Panc1 (cell line): ENCODE results near the gene WNT7B. TPM values are rescaled to one million over a fixed set of nuclear protein-coding genes. Genes with fewer than 3 reads are reported as not detected.

Source experiments
- ATAC-seq: fragments of 200-7000 bp; cut with Tn5 transposase; 2 replicates; pipeline ENCODE4 v1.9.1; 2020; ENCODE audit warnings: mild to moderate bottlenecking, moderate library complexity
- Bru-seq: library from RNA; stranded (reverse); fragments of 400-500 nt; gene quantifications from one replicate; lab custom pipeline; 2021; lab: Mats Ljungman, UMichigan
- BruChase-seq, 2 experiments: library from RNA; stranded (reverse); fragments of 400-500 nt; gene quantifications; one replicate each; lab custom pipeline; 2021; lab: Mats Ljungman, UMichigan
- BruUV-seq: library from RNA; stranded (reverse); fragments of 400-500 nt; replicated peaks from 2 replicates; lab custom pipeline; 2021; lab: Mats Ljungman, UMichigan
- CTCF ChIA-PET: fragments of 300-600 bp; sonication (Branson Sonifier 250); formaldehyde crosslinking; loops from one replicate; lab custom pipeline; 2022; ENCODE audit warnings: antibody characterized with exemption; lab: Charles Lee
- POLR2A ChIA-PET: fragments of 300-600 bp; sonication (Branson Sonifier 250); formaldehyde crosslinking; loops from one replicate; lab custom pipeline; 2022; ENCODE audit warnings: antibody characterized with exemption; lab: Charles Lee
- DNase-seq: peaks from one replicate; pipeline ENCODE4 v3.0.0-alpha.2; 2010; ENCODE audit warnings: low read depth, low spot score
- H3K27ac ChIP-seq: 2 replicates; pipeline ENCODE4 v1.5.1; 2011; ENCODE audit warnings: mild to moderate bottlenecking, low read length, inconsistent platforms
- H3K27me3 ChIP-seq: fragments of 200-500 bp; sonication (Bioruptor generic); 2 replicates; pipeline ENCODE4 v1.6.0; 2014; ENCODE audit warnings: low read length, inconsistent platforms; ENCODE audit not compliant: control insufficient read depth, insufficient read depth
- H3K36me3 ChIP-seq: fragments of 200-500 bp; sonication (Bioruptor generic); 2 replicates; pipeline ENCODE4 v1.5.1; 2014; ENCODE audit warnings: inconsistent platforms, mild to moderate bottlenecking, low read length, moderate library complexity; ENCODE audit not compliant: control insufficient read depth, insufficient read depth
- H3K4me1 ChIP-seq: 2 replicates; pipeline ENCODE4 v1.5.1; 2011; ENCODE audit warnings: inconsistent platforms, mild to moderate bottlenecking, low read length, moderate library complexity; ENCODE audit not compliant: control insufficient read depth, insufficient read depth
- H3K4me3 ChIP-seq, 2 experiments: 2 replicates each; pipeline ENCODE4 v1.5.1; 2011 to 2012; ENCODE audit warnings: low read depth in 2 of 2, low read length in 2 of 2, mild to moderate bottlenecking in 2 of 2, inconsistent platforms in 1 of 2, moderate library complexity in 1 of 2
- H3K9me3 ChIP-seq: fragments of 200-500 bp; sonication (Bioruptor generic); 2 replicates; pipeline ENCODE4 v1.5.1; 2014; ENCODE audit warnings: low read depth, mild to moderate bottlenecking, inconsistent platforms, low read length, moderate library complexity; ENCODE audit not compliant: control insufficient read depth, insufficient read depth
- CTCF ChIP-seq: fragments of 450-650 bp; IDR thresholded peaks from 2 replicates; pipeline ENCODE4 v1.5.1; 2017; ENCODE audit warnings: mild to moderate bottlenecking
- POLR2AphosphoS5 ChIP-seq: IDR thresholded peaks from 2 replicates; pipeline ENCODE4 v1.6.1; 2012; ENCODE audit warnings: mild to moderate bottlenecking, low read depth, low read length, moderate library complexity
- SIN3A ChIP-seq: IDR thresholded peaks from 2 replicates; pipeline ENCODE4 v1.6.1; 2012; ENCODE audit warnings: low read depth, mild to moderate bottlenecking, low read length, moderate library complexity, borderline replicate concordance; ENCODE audit not compliant: insufficient read depth
- TCF7L2 ChIP-seq: IDR thresholded peaks from 2 replicates; pipeline ENCODE4 v1.6.1; 2011; ENCODE audit warnings: mild to moderate bottlenecking, low read depth, low read length, inconsistent platforms
- in situ Hi-C: cut with HindIII; loops from 2 replicates; pipeline ENCODE4 v1.10.0; 2016; ENCODE audit warnings: low sequenced_read_pairs, low pct_unique_long_range_greater_than_20kb
- intact Hi-C: fragments of 100-400 bp; cut with micrococcal nuclease; formaldehyde crosslinking; loops from one replicate; pipeline ENCODE4 v1.10.0; 2022; ENCODE audit not compliant: unreplicated experiment
- long read RNA-seq: library from polyadenylated mRNA; unstranded; transcript quantifications from one replicate; pipeline ENCODE4 v2.0.0, GENCODE V29; 2021; ENCODE audit not compliant: unreplicated experiment
- polyA plus RNA-seq: library from polyadenylated mRNA; unstranded; fragments of >200 nt; gene quantifications from one replicate; pipeline ENCODE4 v1.2.1, GENCODE V29; 2012; ENCODE audit warnings: missing spikeins; ENCODE audit not compliant: insufficient read length
- total RNA-seq: library from RNA; stranded (reverse); gene quantifications from one replicate; pipeline ENCODE4 v1.2.1, GENCODE V29; 2021; ENCODE audit not compliant: unreplicated experiment
- TF ChIP-seq, protein P1 (sequence below), 2 experiments: IDR thresholded peaks; 2 replicates each; pipeline ENCODE4 v1.6.1; 2011 to 2012; ENCODE audit warnings: low read depth in 2 of 2, control low read depth in 1 of 2, low read length in 1 of 2, mild to moderate bottlenecking in 1 of 2, moderate library complexity in 1 of 2; ENCODE audit not compliant: insufficient read depth in 1 of 2

WNT7B gene
- 52.1 TPM for total RNA-seq
- polyA plus RNA-seq = 46.4 TPM
- Bru-seq, nascent RNA = percentile 63 among the genes with signal in this experiment
- BruChase-seq, experiment 1, labeled RNA remaining after a 2-hour chase = percentile 65 among the genes with signal in this experiment
- BruChase-seq, experiment 2, labeled RNA remaining after a 6-hour chase = percentile 75 among the genes with signal in this experiment
- long read RNA-seq, transcript WNT7B-201 (4 exons, 3,919 nt) = major isoform, 27 of 68 reads
- long read RNA-seq, partial matches to known transcripts = 1 of 68 reads
- long read RNA-seq, other reads (novel, unspliced or antisense) = 40 of 68 reads

DNA sequence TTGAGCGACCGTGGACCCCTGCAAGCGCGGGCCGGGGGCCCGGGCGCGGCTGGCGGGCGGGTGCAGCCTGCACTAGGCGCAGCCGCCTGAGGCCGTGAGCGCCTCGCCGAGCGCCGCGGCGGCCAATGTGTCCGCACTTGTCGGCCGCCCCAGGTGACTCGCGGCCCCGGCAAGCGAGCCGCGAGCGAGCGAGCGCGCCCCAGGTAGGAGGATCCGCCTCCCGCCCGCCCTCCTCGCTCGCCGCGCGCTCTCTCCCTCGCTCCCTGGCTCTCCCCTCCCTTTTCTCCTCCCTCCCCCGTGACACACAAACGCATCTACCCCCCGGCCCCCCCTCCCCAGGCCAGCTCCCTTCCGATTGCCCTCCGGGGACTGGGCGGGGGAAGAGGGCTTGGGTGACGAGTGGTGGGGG is at the start of gene WNT7B:
Gene WNT7B, minus strand, starts transcription at position 160 of the 409 bp plus-strand sequence. CDS start 408 bp downstream, outside the sequence.
- no peaks in the 10 kb centered on the region for H3K36me3 ChIP-seq
- intact Hi-C loops (no loop called here), in situ Hi-C loops (no loop called here)
- DNase-seq (no peak), ATAC-seq (peak; percentile 57)
- ChIA-PET POLR2A (interaction anchor here (0.6 kb wide), 2 partner anchors 102 to 335 kb away, joined by 8 to 10 read pairs; no protein-coding TSS in a partner anchor), CTCF (interaction anchor here (0.6 to 0.7 kb wide), 4 partner anchors 10 to 170 kb away, joined by 4 to 10 read pairs (median 6); no protein-coding TSS in a partner anchor)
- no peaks in the 10 kb centered on the region for H3K9me3 ChIP-seq
- H3K4me1 ChIP-seq = peaks cover 26% of the 10 kb centered on the region
- TF ChIP-seq CTCF = no peak
- TF ChIP-seq POLR2AphosphoS5 = peak; percentile 33; the same call in 1 of the 2 replicates
- peak; percentile 65; the same call in 1 of the 2 replicates for TF ChIP-seq SIN3A
- no peak for TF ChIP-seq TCF7L2
- no peaks in the 10 kb centered on the region for H3K27me3 ChIP-seq
- BruUV-seq = no TSS peak
- peak within 1 kb of the TSS; percentile 77 for H3K27ac ChIP-seq
- H3K4me3 ChIP-seq = peak within 1 kb of the TSS; percentile 60 to 70

DNA sequence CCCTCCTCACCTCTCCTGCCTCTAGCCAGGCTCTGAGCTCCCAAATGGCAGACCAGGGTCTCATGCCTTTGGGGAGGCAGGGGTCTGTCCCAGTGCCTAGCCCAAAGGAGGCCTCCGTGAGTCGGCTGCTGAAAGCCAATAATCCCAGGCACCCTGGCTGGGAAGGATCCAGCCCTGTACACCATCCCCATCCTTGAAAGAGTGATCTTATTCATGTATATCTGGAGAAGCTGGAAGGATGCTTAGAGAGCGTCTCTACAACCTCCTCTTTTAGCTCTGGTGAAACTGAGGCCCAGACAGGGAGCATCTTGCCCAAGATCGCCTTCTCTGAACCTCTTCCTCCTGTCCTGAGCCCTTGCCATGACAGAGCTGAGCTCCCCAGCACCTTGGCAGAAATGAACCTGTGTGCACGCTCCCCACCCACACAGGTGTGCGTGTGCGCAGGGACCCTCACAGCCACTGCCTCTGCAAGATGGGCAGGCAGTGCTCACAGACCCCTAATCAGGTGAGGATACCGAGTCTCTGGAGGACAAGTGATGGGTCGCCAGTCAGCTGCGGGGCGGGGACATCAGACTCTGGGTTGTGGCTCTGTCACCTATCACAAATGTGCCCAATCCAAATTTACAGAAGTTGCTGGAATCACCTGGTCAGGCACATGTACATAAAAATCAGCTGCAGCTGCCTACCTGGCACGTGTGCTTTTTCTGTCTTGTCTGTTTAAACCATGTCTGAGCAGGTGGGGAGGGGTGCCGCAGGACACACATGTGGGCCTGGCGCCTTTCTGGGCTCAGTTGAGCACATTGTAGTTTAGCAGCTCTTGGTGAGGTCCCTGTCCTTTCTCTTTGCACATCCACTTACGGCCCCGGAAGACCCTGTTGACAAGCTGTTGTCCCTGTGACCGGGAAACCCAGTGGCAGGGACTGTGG is 49.3 kb upstream of the WNT7B start:
- BruUV-seq = no TSS peak
- H3K36me3 ChIP-seq = no peaks in the 10 kb centered on the region
- no peak overlapping the region for H3K4me3 ChIP-seq
- intact Hi-C loops (no loop called here), in situ Hi-C loops (no loop called here)
- no peaks in the 10 kb centered on the region for H3K9me3 ChIP-seq
- no peaks in the 10 kb centered on the region for H3K27me3 ChIP-seq
- POLR2A ChIA-PET = no interaction called here
- ATAC-seq (no peak), DNase-seq (no peak)
- CTCF ChIA-PET = interaction anchor here (0.7 kb wide), 1 partner anchor 14 kb away, joined by 4 read pairs; no protein-coding TSS in a partner anchor
- TF ChIP-seq, protein P1, sequence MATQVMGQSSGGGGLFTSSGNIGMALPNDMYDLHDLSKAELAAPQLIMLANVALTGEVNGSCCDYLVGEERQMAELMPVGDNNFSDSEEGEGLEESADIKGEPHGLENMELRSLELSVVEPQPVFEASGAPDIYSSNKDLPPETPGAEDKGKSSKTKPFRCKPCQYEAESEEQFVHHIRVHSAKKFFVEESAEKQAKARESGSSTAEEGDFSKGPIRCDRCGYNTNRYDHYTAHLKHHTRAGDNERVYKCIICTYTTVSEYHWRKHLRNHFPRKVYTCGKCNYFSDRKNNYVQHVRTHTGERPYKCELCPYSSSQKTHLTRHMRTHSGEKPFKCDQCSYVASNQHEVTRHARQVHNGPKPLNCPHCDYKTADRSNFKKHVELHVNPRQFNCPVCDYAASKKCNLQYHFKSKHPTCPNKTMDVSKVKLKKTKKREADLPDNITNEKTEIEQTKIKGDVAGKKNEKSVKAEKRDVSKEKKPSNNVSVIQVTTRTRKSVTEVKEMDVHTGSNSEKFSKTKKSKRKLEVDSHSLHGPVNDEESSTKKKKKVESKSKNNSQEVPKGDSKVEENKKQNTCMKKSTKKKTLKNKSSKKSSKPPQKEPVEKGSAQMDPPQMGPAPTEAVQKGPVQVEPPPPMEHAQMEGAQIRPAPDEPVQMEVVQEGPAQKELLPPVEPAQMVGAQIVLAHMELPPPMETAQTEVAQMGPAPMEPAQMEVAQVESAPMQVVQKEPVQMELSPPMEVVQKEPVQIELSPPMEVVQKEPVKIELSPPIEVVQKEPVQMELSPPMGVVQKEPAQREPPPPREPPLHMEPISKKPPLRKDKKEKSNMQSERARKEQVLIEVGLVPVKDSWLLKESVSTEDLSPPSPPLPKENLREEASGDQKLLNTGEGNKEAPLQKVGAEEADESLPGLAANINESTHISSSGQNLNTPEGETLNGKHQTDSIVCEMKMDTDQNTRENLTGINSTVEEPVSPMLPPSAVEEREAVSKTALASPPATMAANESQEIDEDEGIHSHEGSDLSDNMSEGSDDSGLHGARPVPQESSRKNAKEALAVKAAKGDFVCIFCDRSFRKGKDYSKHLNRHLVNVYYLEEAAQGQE (IDR thresholded peaks at IDR 0.05; ENCODE audit: insufficient read depth in 1 of 2, low read depth in 2 of 2, low read length in 1 of 2) = no peak
- TF ChIP-seq SIN3A = no peak
- no peak for TF ChIP-seq POLR2AphosphoS5
- TF ChIP-seq CTCF = no peak
- TF ChIP-seq TCF7L2 = no peak
- H3K27ac ChIP-seq = no peak overlapping the region
- H3K4me1 ChIP-seq = peaks cover 4% of the 10 kb centered on the region; the same call in 1 of the 2 replicates
